Endothelial cell of umbilical vein (primary cell): ENCODE data around the gene SFMBT2.

Experiments used
- EZH2 ChIP-seq: IDR thresholded peaks from 2 replicates; pipeline ENCODE4 v1.6.1; 2012; ENCODE audit warnings: borderline replicate concordance, low read depth, mild to moderate bottlenecking, moderate library complexity, low read length, inconsistent platforms; ENCODE audit not compliant: severe bottlenecking
- JUN ChIP-seq: IDR thresholded peaks from 2 replicates; pipeline ENCODE4 v1.6.1; 2011; ENCODE audit warnings: borderline replicate concordance, low read depth; ENCODE audit not compliant: insufficient read length, insufficient read depth
- MAX ChIP-seq: IDR thresholded peaks from 2 replicates; pipeline ENCODE4 v1.6.1; 2011; ENCODE audit not compliant: insufficient read depth, insufficient read length
- POLR2A ChIP-seq: IDR thresholded peaks from 2 replicates; pipeline ENCODE4 v1.6.1; 2012; ENCODE audit warnings: low read depth, mild to moderate bottlenecking, control low read depth, low read length
- POLR2AphosphoS5 ChIP-seq: IDR thresholded peaks from 2 replicates; pipeline ENCODE4 v1.6.1; 2012; ENCODE audit warnings: low read depth, mild to moderate bottlenecking, control low read depth, low read length, moderate library complexity; ENCODE audit not compliant: insufficient read depth
- TF ChIP-seq, protein P1 (sequence below), 2 donors: IDR thresholded peaks; 1 replicate in 1 of 2; 2 replicates in 1 of 2; pipeline ENCODE4 v1.5.1; 2011; ENCODE audit warnings: low read length in 2 of 2, mild to moderate bottlenecking in 2 of 2, moderate library complexity in 2 of 2, control low read depth in 1 of 2, inconsistent platforms in 1 of 2, low read depth in 1 of 2; ENCODE audit not compliant: insufficient read depth in 1 of 2; ENCODE audit errors: extremely low read depth in 1 of 2

DNA sequence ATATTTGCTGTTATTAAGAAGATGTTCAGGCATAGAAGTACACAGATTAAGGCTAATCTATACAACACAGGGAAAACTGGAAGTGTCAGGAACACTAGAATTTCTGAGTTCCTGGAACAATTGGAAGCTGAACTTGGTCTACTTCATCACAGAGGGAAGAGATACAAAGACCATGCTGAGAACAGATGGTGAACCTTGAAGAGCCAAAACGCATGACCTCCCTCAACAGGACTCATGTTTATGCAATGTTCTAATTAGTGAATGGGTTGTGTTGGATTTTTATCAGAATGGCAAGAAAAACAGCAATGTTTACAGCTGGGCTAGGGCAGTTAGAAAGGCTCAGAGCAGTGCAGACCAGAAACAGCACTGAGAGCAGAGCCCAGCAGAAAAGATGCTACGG, 94.9 kb downstream of the SFMBT2 start:
- TF ChIP-seq MAX = no peak
- no peak for TF ChIP-seq POLR2A
- TF ChIP-seq, protein P1, sequence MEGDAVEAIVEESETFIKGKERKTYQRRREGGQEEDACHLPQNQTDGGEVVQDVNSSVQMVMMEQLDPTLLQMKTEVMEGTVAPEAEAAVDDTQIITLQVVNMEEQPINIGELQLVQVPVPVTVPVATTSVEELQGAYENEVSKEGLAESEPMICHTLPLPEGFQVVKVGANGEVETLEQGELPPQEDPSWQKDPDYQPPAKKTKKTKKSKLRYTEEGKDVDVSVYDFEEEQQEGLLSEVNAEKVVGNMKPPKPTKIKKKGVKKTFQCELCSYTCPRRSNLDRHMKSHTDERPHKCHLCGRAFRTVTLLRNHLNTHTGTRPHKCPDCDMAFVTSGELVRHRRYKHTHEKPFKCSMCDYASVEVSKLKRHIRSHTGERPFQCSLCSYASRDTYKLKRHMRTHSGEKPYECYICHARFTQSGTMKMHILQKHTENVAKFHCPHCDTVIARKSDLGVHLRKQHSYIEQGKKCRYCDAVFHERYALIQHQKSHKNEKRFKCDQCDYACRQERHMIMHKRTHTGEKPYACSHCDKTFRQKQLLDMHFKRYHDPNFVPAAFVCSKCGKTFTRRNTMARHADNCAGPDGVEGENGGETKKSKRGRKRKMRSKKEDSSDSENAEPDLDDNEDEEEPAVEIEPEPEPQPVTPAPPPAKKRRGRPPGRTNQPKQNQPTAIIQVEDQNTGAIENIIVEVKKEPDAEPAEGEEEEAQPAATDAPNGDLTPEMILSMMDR (IDR thresholded peaks at IDR 0.05; ENCODE audit: extremely low read depth in 1 of 2, insufficient read depth in 1 of 2, low read depth in 1 of 2, low read length in 2 of 2) = no peak
- no peak for TF ChIP-seq EZH2
- no peak for TF ChIP-seq JUN
- TF ChIP-seq POLR2AphosphoS5 = no peak
